GM12878 (cell line): Measurements from ENCODE around the gene CAPNS1. TPM values are rescaled to one million over a fixed set of nuclear protein-coding genes. Genes with fewer than 3 reads are reported as not detected.

Experiments
- ATAC-seq: fragments of 200-7000 bp; cut with Tn5 transposase; 3 replicates; pipeline ENCODE4 v1.9.1; 2020; ENCODE audit warnings: mild to moderate bottlenecking, moderate library complexity
- BruUV-seq: library from RNA; stranded (reverse); fragments of 400-500 nt; replicated peaks from 2 replicates; lab custom pipeline; 2021; lab: Mats Ljungman, UMichigan
- CTCF ChIA-PET: fragments of 300-600 bp; sonication (Branson Sonifier 250); formaldehyde crosslinking; extraction: SDS; loops from one replicate; lab custom pipeline; 2021; ENCODE audit warnings: inconsistent platforms; lab: Yijun Ruan, JAX
- POLR2A ChIA-PET: fragments of 350-600 bp; formaldehyde crosslinking; extraction: SDS; loops from one replicate; lab custom pipeline; 2021; ENCODE audit warnings: inconsistent platforms; lab: Charles Lee
- RAD21 ChIA-PET: fragments of 300-600 bp; sonication (Branson Sonifier 250); formaldehyde crosslinking; loops from one replicate; lab custom pipeline; 2023; ENCODE audit warnings: antibody characterized with exemption; ENCODE audit not compliant: unreplicated experiment; lab: Charles Lee
- SMC1A ChIA-PET: fragments of 300-600 bp; sonication (Branson Sonifier 250); formaldehyde crosslinking; loops from one replicate; lab custom pipeline; 2023; ENCODE audit not compliant: unreplicated experiment, uncharacterized antibody; lab: Charles Lee
- DNase-seq: peaks from one replicate; pipeline ENCODE4 v3.0.0-alpha.2; 2011; ENCODE audit warnings: low read depth, low spot score
- FAIRE-seq: peaks from 3 replicates; lab custom pipeline; 2011; peaks lifted over from hg19 to GRCh38; lab: Jason Lieb, UNC
- H2AFZ ChIP-seq: 2 replicates; pipeline ENCODE4 v1.6.0; 2011; ENCODE audit warnings: low read depth, low read length, control low read depth; ENCODE audit not compliant: control insufficient read depth
- H3K27ac ChIP-seq: 2 replicates; pipeline ENCODE4 v1.5.1; 2011; ENCODE audit warnings: control low read depth; ENCODE audit not compliant: control insufficient read depth, insufficient read depth
- H3K27me3 ChIP-seq, 2 experiments: replicated peaks in 1 of 2; 2 replicates each; pipeline versions ENCODE4 v1.6.0 to v1.6.1; 2011; ENCODE audit warnings: low read length in 1 of 2; ENCODE audit not compliant: control insufficient read depth in 2 of 2, insufficient read depth in 2 of 2
- H3K36me3 ChIP-seq, 2 experiments: 2 replicates each; pipeline ENCODE4 v1.5.1; 2011; ENCODE audit warnings: low read length in 1 of 2; ENCODE audit not compliant: control insufficient read depth in 2 of 2, insufficient read depth in 2 of 2
- H3K4me1 ChIP-seq: 2 replicates; pipeline ENCODE4 v1.6.1; 2011; ENCODE audit warnings: mild to moderate bottlenecking, low read length, moderate library complexity, mixed read lengths; ENCODE audit not compliant: control insufficient read depth, insufficient read depth
- H3K4me2 ChIP-seq: 2 replicates; pipeline ENCODE4 v1.6.0; 2011; ENCODE audit warnings: control low read depth; ENCODE audit not compliant: control insufficient read depth, insufficient read depth
- H3K4me3 ChIP-seq: fragments of 200-600 bp; sonication (generic); 2 replicates; pipeline ENCODE4 v1.5.1; 2016
- H3K79me2 ChIP-seq: 2 replicates; pipeline ENCODE4 v1.6.0; 2011; ENCODE audit warnings: low read length; ENCODE audit not compliant: control insufficient read depth, insufficient read depth
- H3K9ac ChIP-seq: 2 replicates; pipeline ENCODE4 v1.8.0; 2011; ENCODE audit warnings: low read length, control low read depth, mixed read lengths; ENCODE audit not compliant: control insufficient read depth, insufficient read depth
- H3K9me3 ChIP-seq: replicated peaks from 3 replicates; pipeline ENCODE4 v1.5.1; 2011; ENCODE audit warnings: mild to moderate bottlenecking, low read length; ENCODE audit not compliant: control insufficient read depth, insufficient read depth
- H4K20me1 ChIP-seq: 2 replicates; pipeline ENCODE4 v1.6.0; 2011; ENCODE audit not compliant: control insufficient read depth, insufficient read depth
- DPF2 ChIP-seq: fragments of 450-650 bp; IDR thresholded peaks from 2 replicates; pipeline ENCODE4 v1.6.1; 2017; ENCODE audit warnings: mild to moderate bottlenecking
- EZH2 ChIP-seq: IDR thresholded peaks from 2 replicates; pipeline ENCODE4 v1.6.1; 2012; ENCODE audit warnings: low read depth, mild to moderate bottlenecking, control low read depth, inconsistent platforms, low read length, borderline replicate concordance; ENCODE audit not compliant: control insufficient read depth
- KDM1A ChIP-seq: fragments of 200-600 bp; sonication (generic); IDR thresholded peaks from 2 replicates; pipeline ENCODE4 v1.6.1; 2016; ENCODE audit warnings: borderline replicate concordance
- NR2F1 ChIP-seq: fragments of 450-650 bp; conservative IDR thresholded peaks from 2 replicates; pipeline ENCODE4 v1.6.1; 2017; ENCODE audit warnings: mild to moderate bottlenecking
- SMAD1 ChIP-seq: fragments of 450-650 bp; IDR thresholded peaks from 2 replicates; pipeline ENCODE4 v1.6.1; 2018; ENCODE audit warnings: mild to moderate bottlenecking, low read depth; ENCODE audit not compliant: partially characterized antibody
- SMAD5 ChIP-seq: IDR thresholded peaks from 2 replicates; pipeline ENCODE4 v1.6.1; 2016; ENCODE audit warnings: antibody characterized with exemption, low read depth
- ZNF207 ChIP-seq: fragments of 450-650 bp; IDR thresholded peaks from 2 replicates; pipeline ENCODE4 v1.6.1; 2014; ENCODE audit warnings: antibody characterized with exemption, mild to moderate bottlenecking, borderline replicate concordance
- ZNF24 ChIP-seq: fragments of 450-650 bp; IDR thresholded peaks from 2 replicates; pipeline ENCODE4 v1.6.1; 2017; ENCODE audit warnings: antibody characterized with exemption, mild to moderate bottlenecking
- WGBS: methylation state at CpG from one replicate; pipeline ENCODE4 v1.1.6; 2016; ENCODE audit warnings: low lambda C conversion rate; ENCODE audit not compliant: insufficient replicate concordance, insufficient coverage; ENCODE audit errors: missing lambda C conversion rate; 5-methylcytosine and 5-hydroxymethylcytosine counted together
- in situ Hi-C: fragments of 300-500 bp; cut with MboI; formaldehyde crosslinking; loops from 9 replicates; pipeline ENCODE4 v1.14.3; 2018; ENCODE audit warnings: mixed read lengths
- intact Hi-C: fragments of 100-400 bp; cut with micrococcal nuclease; formaldehyde crosslinking; loops from one replicate; pipeline ENCODE4 v1.14.2; 2022; ENCODE audit not compliant: unreplicated experiment
- polyA plus RNA-seq, 11 experiments: library from polyadenylated mRNA; depleted of rRNA in 4 of 11; unstranded in 6 of 11; stranded (reverse) in 5 of 11; fragments of >200 nt; fragmentation: Nextera tagmentation in 4 of 11; fragmentation: Illumina TruSeq in 1 of 11; extraction: Ambion mirVana in 4 of 11; extraction: Trizol in 1 of 11; gene quantifications; 1 replicate in 1 of 11; 2 replicates in 10 of 11; pipeline versions ENCODE4 v1.2.1 to v1.2.3, GENCODE V29; 2011 to 2016; ENCODE audit warnings: inconsistent platforms in 2 of 11, missing spikeins in 2 of 11, low read depth in 1 of 11
- total RNA-seq, 4 experiments: library from RNA; depleted of rRNA in 3 of 4; stranded (reverse); fragments of >200 nt in 3 of 4; fragmentation: Illumina TruSeq in 1 of 4; extraction: Trizol in 1 of 4; gene quantifications; 2 replicates each; pipeline versions ENCODE4 v1.2.1 to v1.2.3, GENCODE V29; 2013 to 2021
- TF ChIP-seq, protein P1 (sequence below): fragments of 450-650 bp; IDR thresholded peaks from 2 replicates; pipeline ENCODE4 v1.6.1; 2016; ENCODE audit warnings: mild to moderate bottlenecking, moderate library complexity, borderline replicate concordance
- TF ChIP-seq, protein P2 (sequence below): IDR thresholded peaks from 2 replicates; pipeline ENCODE4 v1.6.1; 2011; ENCODE audit warnings: low read depth, mild to moderate bottlenecking, low read length, moderate library complexity, borderline replicate concordance; ENCODE audit errors: extremely low read depth
- TF ChIP-seq, protein P3 (sequence below): fragments of 450-650 bp; IDR thresholded peaks from 2 replicates; pipeline ENCODE4 v1.6.1; 2016; ENCODE audit warnings: mild to moderate bottlenecking

Gene CAPNS1
- total and polyA plus RNA-seq, 10 of the 15 experiments (the other 5 are each of a cell fraction or from before 2014, with no cell fraction given): 96.9 to 562 (median 245) TPM

GRCh38 chr19:36090910-36091695 lies 48.8 kb upstream of the CAPNS1 start:
- Histone ChIP-seq H3K79me2 (no peaks in the 10 kb centered on the region), H3K27me3 (no peaks in the 10 kb centered on the region), H3K9ac (no peak overlapping the region), H3K36me3 (peaks cover 4 to 35% of the 10 kb centered on the region in 2 experiments), H4K20me1 (no peaks in the 10 kb centered on the region), H3K27ac (no peak overlapping the region), H3K4me2 (no peak overlapping the region), H3K4me3 (no peak overlapping the region), H3K9me3 (no peaks in the 10 kb centered on the region), H2AFZ (no peak overlapping the region), H3K4me1 (peaks cover 13% of the 10 kb centered on the region)
- no TSS peak for BruUV-seq
- intact Hi-C loops (no loop called here), in situ Hi-C loops (no loop called here)
- no peak for TF ChIP-seq NR2F1
- TF ChIP-seq EZH2: no peak
- ATAC-seq (no peak), DNase-seq (no peak), FAIRE-seq (no peak)
- SMC1A ChIA-PET: no interaction called here
- 93% methylated on average over 13 of the region's 13 CpGs for WGBS
- CTCF ChIA-PET: no interaction called here
- POLR2A ChIA-PET: no interaction called here
- RAD21 ChIA-PET: no interaction called here

GRCh38 chr19:36092566-36092965 lies 47.3 kb upstream of the CAPNS1 start:
- TF ChIP-seq SMAD1 (no peak), ZNF207 (no peak), ZNF24 (no peak), KDM1A (no peak), DPF2 (no peak), SMAD5 (no peak)
- TF ChIP-seq, protein P1, sequence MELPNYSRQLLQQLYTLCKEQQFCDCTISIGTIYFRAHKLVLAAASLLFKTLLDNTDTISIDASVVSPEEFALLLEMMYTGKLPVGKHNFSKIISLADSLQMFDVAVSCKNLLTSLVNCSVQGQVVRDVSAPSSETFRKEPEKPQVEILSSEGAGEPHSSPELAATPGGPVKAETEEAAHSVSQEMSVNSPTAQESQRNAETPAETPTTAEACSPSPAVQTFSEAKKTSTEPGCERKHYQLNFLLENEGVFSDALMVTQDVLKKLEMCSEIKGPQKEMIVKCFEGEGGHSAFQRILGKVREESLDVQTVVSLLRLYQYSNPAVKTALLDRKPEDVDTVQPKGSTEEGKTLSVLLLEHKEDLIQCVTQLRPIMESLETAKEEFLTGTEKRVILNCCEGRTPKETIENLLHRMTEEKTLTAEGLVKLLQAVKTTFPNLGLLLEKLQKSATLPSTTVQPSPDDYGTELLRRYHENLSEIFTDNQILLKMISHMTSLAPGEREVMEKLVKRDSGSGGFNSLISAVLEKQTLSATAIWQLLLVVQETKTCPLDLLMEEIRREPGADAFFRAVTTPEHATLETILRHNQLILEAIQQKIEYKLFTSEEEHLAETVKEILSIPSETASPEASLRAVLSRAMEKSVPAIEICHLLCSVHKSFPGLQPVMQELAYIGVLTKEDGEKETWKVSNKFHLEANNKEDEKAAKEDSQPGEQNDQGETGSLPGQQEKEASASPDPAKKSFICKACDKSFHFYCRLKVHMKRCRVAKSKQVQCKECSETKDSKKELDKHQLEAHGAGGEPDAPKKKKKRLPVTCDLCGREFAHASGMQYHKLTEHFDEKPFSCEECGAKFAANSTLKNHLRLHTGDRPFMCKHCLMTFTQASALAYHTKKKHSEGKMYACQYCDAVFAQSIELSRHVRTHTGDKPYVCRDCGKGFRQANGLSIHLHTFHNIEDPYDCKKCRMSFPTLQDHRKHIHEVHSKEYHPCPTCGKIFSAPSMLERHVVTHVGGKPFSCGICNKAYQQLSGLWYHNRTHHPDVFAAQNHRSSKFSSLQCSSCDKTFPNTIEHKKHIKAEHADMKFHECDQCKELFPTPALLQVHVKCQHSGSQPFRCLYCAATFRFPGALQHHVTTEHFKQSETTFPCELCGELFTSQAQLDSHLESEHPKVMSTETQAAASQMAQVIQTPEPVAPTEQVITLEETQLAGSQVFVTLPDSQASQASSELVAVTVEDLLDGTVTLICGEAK: 0 out of 2 replicates have a peak, but pooled peaks have one; percentile 20
- TF ChIP-seq, protein P2, sequence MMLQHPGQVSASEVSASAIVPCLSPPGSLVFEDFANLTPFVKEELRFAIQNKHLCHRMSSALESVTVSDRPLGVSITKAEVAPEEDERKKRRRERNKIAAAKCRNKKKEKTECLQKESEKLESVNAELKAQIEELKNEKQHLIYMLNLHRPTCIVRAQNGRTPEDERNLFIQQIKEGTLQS: no peak
- TF ChIP-seq, protein P3, sequence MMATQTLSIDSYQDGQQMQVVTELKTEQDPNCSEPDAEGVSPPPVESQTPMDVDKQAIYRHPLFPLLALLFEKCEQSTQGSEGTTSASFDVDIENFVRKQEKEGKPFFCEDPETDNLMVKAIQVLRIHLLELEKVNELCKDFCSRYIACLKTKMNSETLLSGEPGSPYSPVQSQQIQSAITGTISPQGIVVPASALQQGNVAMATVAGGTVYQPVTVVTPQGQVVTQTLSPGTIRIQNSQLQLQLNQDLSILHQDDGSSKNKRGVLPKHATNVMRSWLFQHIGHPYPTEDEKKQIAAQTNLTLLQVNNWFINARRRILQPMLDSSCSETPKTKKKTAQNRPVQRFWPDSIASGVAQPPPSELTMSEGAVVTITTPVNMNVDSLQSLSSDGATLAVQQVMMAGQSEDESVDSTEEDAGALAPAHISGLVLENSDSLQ: no peak
- SMC1A ChIA-PET: no interaction called here
- Histone ChIP-seq H2AFZ (no peak overlapping the region), H3K79me2 (no peaks in the 10 kb centered on the region), H3K27me3 (no peaks in the 10 kb centered on the region), H3K9me3 (no peaks in the 10 kb centered on the region), H3K36me3 (peaks cover 4 to 32% of the 10 kb centered on the region in 2 experiments), H3K4me2 (peak overlapping the region; percentile 38; the same call in 1 of the 2 replicates), H3K4me1 (peaks cover 13% of the 10 kb centered on the region), H4K20me1 (no peaks in the 10 kb centered on the region), H3K4me3 (no peak overlapping the region), H3K27ac (no peak overlapping the region), H3K9ac (no peak overlapping the region)
- WGBS: 90% methylated on average over 6 of the region's 7 CpGs
- DNase-seq: no peak
- ATAC-seq: no peak; the same call in 2 of the 3 replicates
- BruUV-seq: no TSS peak
- POLR2A ChIA-PET: no interaction called here
- intact Hi-C loops: no loop called here
- CTCF ChIA-PET: no interaction called here
- no peak for FAIRE-seq
- RAD21 ChIA-PET: no interaction called here
- in situ Hi-C loops: no loop called here
